ENCODE measurements around the gene AMIGO3. TPM values are rescaled to one million over a fixed set of nuclear protein-coding genes. Genes with fewer than 3 reads are reported as not detected.

AMIGO3 gene
- total RNA-seq, 4 donors from 2014 or later: 0.22 to 1.1 (median 0.68) TPM; not detected in 1

DNA sequence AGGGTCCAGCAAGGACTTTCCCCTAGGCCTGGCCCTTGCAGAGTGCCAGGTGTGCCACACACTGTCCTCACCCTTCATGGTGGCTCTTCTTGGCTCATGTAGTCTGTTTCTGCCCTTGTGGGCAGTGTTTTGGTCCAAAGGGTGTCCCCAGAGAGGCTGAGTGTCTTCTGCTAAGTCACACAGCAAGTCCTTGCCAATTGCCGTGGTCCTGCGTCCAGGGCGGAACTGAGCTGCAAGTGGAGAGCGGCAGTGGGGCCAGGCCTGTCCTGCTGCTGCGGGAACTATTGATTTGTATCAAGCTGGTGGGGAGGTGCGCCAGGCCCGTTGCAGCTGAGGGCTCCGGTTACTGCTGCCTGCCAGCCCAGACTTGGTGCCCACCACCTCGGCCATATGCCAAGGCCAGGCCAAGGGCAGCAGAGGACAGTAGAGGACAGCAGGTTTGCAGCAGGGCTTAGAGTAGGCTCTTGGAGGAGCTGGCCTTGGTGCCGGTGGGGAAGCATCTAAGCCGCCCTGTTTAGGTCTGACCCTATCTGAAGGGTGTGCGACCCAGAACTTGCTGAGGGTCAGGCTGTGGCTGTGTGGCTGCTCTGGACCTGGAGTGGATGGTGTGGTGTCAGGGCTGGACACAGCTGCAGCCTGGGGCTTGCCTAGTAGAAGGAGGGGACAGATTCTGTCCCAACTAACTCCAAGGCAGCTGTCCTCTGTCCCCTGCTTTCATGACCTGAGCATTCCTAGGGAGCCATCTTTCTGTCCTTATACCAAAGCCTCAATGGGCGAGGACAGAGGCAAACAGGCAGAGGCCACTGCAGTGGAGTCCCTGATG is 4.5 kb downstream of the AMIGO3 start:
- TF ChIP-seq CTCF (IDR thresholded peaks at IDR 0.05; ENCODE audit: low read depth): no peak

DNA sequence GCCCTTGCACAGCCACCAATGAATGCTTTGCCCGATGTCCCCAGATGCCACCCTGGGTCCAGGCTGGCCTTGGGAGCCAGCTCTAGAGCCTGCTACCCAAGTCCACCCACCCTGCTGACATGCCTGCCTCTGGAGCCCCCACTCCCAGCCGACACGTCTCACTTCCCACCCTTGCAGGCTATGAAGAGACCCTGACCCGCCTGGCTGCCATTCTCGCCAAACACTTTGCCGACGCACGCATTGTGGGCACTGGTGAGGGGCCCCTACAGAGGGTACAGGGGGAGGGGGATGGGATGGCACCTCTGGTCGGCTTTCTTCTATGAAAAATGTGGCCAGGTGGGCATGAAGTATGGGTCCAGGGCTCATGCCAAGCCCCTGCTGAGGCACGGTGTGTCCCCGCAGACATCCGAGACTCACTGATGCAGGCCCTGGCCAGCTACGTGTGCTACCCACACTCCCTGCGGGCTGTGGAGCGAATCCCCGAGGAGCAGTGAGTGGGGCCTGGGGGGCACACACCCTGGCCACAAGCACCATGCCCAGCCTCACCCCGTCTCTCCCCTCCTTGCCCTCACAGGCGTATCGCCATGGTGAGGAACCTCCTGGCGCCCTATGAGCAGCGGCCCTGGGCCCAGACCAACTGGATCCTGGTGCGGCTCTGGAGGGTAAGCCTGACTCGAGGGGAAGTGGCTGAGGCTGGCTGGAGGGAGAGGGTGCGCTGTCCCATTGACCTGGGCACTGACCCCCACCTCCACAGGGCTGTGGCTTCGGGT is 6.0 kb downstream of the AMIGO3 start:
- TF ChIP-seq CTCF (IDR thresholded peaks at IDR 0.05; ENCODE audit: low read depth): no peak

GRCh38 chr3:49712631-49713317 is 6.7 kb downstream of the AMIGO3 start:
- no peak for TF ChIP-seq CTCF (IDR thresholded peaks at IDR 0.05; ENCODE audit: low read depth)

- no peak for TF ChIP-seq CTCF (IDR thresholded peaks at IDR 0.05; ENCODE audit: low read depth)
Measured at GRCh38 chr3:49712166-49712565, 7.3 kb downstream of the AMIGO3 start.

DNA sequence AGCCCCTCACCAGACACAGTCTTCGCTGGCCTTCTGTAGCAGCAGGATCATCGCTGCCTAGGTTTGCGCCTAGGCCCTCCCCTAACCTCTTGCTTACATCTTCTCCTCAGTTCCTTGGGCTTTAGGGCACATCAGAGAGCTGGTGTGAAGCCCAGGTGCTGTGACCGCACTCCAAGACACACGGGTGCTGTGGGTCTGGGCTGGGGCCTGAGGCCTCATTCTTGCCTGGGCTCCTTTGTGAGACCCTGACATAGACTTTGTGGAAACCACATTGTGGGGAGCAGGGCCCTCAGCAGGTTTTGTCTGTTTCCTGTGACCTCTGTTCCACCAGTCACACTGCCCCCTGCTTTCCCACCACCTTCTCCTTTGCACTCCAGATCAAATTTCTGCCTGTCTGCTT is 8.0 kb downstream of the AMIGO3 start:
- TF ChIP-seq CTCF (IDR thresholded peaks at IDR 0.05; ENCODE audit: low read depth): no peak

DNA sequence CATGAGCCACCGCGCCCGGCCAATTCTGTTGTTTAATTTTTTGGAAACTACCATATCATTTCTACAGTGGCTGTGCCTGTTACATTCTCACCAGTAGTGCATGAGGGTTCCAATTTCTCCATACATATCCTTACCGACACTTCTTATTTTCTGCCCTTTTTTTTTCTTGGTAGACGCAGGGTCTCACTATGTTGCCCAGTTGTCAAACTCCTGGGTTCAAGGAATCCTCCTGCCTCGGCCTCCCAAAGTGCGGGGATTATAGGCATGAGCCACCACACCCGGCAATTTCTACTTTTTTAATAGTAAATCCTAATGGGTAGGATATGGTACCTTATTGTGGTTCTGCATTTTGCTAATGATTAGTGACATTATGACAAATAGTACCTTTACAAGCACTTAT is 9.6 kb downstream of the AMIGO3 start:
- TF ChIP-seq CTCF (IDR thresholded peaks at IDR 0.05; ENCODE audit: low read depth): no peak

DNA sequence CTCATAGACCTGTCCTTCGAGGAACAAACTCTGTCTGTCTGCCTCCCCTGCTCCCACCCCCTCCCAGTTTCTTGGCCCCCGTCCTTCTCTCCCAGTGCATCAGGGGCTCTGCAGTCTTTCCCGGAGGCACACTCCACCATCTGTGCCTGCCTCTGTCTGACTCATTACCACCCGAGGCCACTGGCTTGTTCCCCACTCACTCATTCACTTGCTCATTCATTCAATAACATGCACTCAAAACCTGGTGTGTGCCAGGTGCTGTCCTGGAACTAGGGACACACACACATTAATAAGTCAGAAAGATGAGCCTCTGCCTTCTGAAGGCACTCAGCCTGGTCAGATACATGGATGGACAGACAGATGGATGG is 12.4 kb downstream of the AMIGO3 start:
- no peak for TF ChIP-seq CTCF (IDR thresholded peaks at IDR 0.05; ENCODE audit: low read depth)
